ENCODE measurements around the gene GNLY. TPM values are rescaled to one million over a fixed set of nuclear protein-coding genes. Genes with fewer than 3 reads are reported as not detected.

GNLY gene
- total and polyA plus RNA-seq, 2 of the 4 experiments (the other 2 are of a cell fraction), result not detected

DNA sequence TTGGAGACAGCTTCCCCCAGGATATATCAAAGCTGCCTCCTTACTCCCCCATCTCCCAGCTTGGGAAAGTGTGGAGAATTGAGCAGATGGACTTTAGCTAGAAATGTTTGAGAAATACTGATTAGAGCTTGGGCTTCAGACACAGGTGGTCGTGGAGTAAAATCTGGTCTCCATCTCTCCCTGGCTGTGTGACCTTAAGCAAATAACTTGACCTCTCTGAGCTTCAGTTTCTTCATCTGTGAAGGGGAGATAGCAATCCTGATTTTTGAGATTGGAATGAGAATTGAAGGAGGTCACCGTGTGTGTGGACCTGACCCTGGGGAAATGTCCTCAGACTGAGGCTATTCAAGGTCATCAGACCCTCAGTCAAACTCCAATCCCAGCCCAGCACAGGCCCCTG is 3.6 kb downstream of the GNLY start:
- DNase-seq (no peak), ATAC-seq (ENCODE audit: low read depth) (no peak)
- dilution Hi-C loops (cut with HindIII; ENCODE audit: low sequenced_read_pairs, unreplicated experiment), result no loop called here
- H2BK120ac ChIP-seq (ENCODE audit: low read depth, low read length), result no peak overlapping the region
- H2AK9ac ChIP-seq (replicated peaks; ENCODE audit: low read depth, low read length, poor library complexity), result no peak overlapping the region
- H4K5ac ChIP-seq (ENCODE audit: low read depth, low read length), result no peak overlapping the region
- no peaks in the 10 kb centered on the region for H3K36me3 ChIP-seq (ENCODE audit: control insufficient read depth, insufficient read depth, low read length)
- peaks cover 6% of the 10 kb centered on the region; the same call in 1 of the 2 replicates for H3K27me3 ChIP-seq (ENCODE audit: control insufficient read depth, insufficient read depth, low read length)
- H4K20me1 ChIP-seq (ENCODE audit: insufficient read depth, low read length), result peaks cover 2% of the 10 kb centered on the region; the same call in 1 of the 2 replicates
- H4K91ac ChIP-seq (ENCODE audit: insufficient read depth, low read depth, low read length), result no peak overlapping the region; the same call in 1 of the 2 replicates
- in situ Hi-C loops (cut with MboI; ENCODE audit: low sequenced_read_pairs), result no loop called here
- H3K4ac ChIP-seq (ENCODE audit: low read depth, low read length), result 0 out of 2 replicates have a peak overlapping the region, but pooled peaks have one; percentile 6
- H3K9me1 ChIP-seq (ENCODE audit: insufficient read depth, low read length), result no peaks in the 10 kb centered on the region
- no peak overlapping the region; the same call in none of the 2 replicates for H2AK5ac ChIP-seq (ENCODE audit: low read depth, low read length)
- H3K4me2 ChIP-seq (ENCODE audit: low read depth, low read length), result no peak overlapping the region
- no peaks in the 10 kb centered on the region for H3K79me1 ChIP-seq (ENCODE audit: low read depth in 1 of 2, low read length in 2 of 2)
- no peak overlapping the region for H4K8ac ChIP-seq (ENCODE audit: low read depth in 2 of 2, low read length in 2 of 2)
- H3K18ac ChIP-seq (ENCODE audit: low read depth, low read length), result no peak overlapping the region
- H2BK5ac ChIP-seq (ENCODE audit: low read depth, low read length, poor library complexity, severe bottlenecking), result no peak overlapping the region
- H3K9me3 ChIP-seq (ENCODE audit: control insufficient read depth, insufficient read depth, low read length), result no peaks in the 10 kb centered on the region
- no peak overlapping the region for H3K4me3 ChIP-seq (ENCODE audit: insufficient read depth, low read depth, low read length)
- H3K27ac ChIP-seq (ENCODE audit: insufficient read depth, low read length), result no peak overlapping the region
- no peak overlapping the region for H3K56ac ChIP-seq (ENCODE audit: extremely low read depth, insufficient read depth, low read length)
- no peak for TF ChIP-seq FOS (IDR thresholded peaks at IDR 0.05; ENCODE audit: low read depth, low read length)
- no peak overlapping the region for H3K9ac ChIP-seq (ENCODE audit: low read depth, low read length)
- BruUV-seq (replicated peaks), result no TSS peak
- no peak overlapping the region for H2AFZ ChIP-seq (replicated peaks; ENCODE audit: low read length, poor library complexity)
- no peak overlapping the region for H3K14ac ChIP-seq (replicated peaks; ENCODE audit: low read depth, low read length)
- intact Hi-C loops (cut with micrococcal nuclease), result no loop called here
- no peak overlapping the region for H2BK15ac ChIP-seq (ENCODE audit: low read depth, low read length)
- POLR2A ChIA-PET (ENCODE audit: unreplicated experiment), result no interaction called here
- CTCF ChIA-PET, result no interaction called here
- no peak overlapping the region for H2BK20ac ChIP-seq (ENCODE audit: low read depth, low read length)
- peaks cover 6% of the 10 kb centered on the region for H3K4me1 ChIP-seq (ENCODE audit: control insufficient read depth, insufficient read depth, low read length)
- H3K23ac ChIP-seq (ENCODE audit: low read depth, low read length), result no peak overlapping the region
- WGBS, 2 experiments (ENCODE audit: extremely low coverage in 2 of 2, insufficient read length in 1 of 2), result no CpG with 5 or more reads among the region's 2 CpGs

Measured in IMR-90 (cell line).